GM18508 (cell line): Measurements from ENCODE around the gene OR5K1.

Experiments
- ATAC-seq: cut with Tn5 transposase; IDR thresholded peaks from one replicate; pipeline ENCODE4 v1.9.1; 2021; ENCODE audit warnings: moderate number of reproducible peaks; ENCODE audit not compliant: insufficient read depth, unreplicated experiment

OR5K1 gene

DNA sequence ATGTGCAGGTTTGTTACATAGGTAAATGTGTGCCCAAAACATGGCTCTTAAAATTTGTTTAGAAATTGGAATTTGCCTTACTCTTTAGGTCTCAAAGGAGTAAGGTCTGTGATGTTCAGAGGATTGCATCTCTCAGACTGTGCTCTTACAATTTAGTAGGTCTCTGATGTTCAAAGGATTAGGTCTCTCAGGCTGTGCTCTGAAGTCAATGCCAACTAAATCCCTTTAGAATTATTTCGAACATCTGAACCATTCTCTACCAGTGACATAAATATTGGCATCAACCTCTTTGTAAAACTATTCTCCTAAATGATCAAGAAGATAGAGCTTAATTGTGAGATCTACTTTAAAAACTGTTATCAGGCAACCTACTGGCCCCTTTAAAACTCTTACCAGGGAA, at the start of gene OR5K1:
Gene OR5K1 (plus strand): TSS at position 301 of the 400 bp plus-strand sequence. CDS start 6,376 bp downstream, outside the sequence.
- no peak for ATAC-seq

DNA sequence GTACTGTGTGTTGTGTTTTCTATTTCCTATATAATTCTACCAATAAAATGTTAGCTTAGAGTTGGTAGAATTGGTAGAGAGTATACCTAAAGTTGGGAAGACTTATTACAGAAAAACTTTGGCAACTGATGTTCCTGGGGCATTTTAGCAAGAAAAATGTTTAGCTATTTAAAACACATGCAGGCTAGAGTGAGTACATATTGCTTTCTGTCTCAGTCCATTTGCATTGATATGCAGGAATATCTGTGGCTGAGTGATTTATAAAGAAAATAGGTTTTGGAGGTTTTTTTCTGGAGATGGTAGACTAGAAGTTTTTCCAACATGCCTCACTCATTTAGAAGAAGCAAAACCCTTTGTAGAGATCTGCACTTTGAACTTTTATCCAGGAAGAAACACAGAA, 30.4 kb upstream of the OR5K1 start:
- no peak for ATAC-seq

DNA sequence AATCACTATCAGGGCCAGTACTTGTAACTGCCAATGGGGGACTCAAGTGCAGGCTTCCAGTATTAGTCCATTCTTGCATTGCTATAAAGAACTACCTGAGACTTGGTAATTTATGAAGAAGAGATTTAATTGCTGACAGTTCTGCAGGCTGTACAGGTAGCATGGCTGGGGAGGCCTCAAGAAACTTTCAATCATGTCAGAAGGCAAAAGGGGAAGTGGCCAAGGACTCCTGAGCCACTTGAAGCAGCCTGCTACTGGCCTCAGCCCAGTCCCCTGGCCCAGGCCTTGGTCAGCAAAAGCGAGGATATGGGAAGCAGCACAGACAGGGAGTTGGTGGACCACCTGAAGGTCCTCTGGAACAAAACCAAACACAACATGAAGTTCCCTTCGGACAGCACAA, 29.2 kb upstream of the OR5K1 start:
- ATAC-seq, result no peak

DNA sequence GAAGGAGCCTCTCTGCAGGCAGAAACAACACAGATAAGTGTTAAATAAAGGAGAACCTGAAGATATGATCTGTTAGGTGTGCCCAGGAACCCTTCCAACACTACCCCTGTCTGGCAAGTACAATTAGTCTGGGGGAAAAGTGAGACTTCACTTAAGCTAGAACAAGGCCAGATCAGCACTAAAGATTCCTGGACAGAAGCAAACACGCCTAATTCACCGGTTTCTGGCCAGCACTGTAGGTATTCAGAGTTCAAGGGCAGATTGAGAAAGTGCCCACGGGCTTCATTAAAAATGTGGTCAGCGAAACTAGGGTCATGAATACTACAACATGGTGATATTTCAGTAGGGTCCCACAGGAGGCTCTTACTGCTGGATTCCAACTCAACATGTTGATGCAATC, 28.6 kb upstream of the OR5K1 start:
- no peak for ATAC-seq

DNA sequence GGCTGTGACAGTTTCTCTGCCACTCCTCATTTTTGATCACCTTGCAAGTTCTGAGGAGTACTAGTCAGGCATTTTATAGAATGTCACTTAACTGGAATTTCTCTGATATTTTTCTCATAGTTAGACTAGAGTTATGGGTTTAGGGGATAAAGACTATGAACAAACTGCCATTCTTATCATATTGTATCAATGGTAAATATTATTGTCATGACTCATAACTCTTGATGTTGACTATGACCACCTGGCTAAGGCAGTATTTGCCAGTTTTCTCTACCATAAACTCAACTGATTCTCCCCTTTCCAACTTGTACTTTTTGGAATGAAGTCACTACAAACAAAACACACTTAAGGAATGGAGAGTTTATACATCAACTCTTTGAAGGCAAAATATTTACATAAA, 22.7 kb upstream of the OR5K1 start:
- ATAC-seq, result no peak

DNA sequence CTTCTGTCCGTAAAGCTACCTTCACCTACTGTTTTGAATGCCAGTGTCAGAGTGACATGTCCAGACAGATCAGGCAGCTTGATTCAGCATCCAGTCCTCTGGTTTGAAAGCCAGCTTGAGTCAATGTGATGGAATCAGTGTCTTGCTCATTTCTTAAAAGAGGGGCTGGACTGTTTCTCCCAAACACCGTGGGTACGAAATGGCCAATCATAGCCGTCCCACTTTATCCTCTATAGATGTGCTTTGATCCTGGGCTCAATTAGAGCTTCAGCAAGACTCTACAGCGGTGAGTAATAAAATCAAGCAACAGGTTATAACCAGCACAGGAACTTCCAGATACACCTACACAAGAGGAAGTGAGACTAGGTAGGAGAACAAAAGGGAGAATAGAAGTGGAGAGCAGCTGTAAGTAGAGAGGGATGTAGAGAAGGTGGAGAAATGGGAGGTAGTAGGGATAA, 17.0 kb upstream of the OR5K1 start:
- peak; percentile 90 for ATAC-seq

DNA sequence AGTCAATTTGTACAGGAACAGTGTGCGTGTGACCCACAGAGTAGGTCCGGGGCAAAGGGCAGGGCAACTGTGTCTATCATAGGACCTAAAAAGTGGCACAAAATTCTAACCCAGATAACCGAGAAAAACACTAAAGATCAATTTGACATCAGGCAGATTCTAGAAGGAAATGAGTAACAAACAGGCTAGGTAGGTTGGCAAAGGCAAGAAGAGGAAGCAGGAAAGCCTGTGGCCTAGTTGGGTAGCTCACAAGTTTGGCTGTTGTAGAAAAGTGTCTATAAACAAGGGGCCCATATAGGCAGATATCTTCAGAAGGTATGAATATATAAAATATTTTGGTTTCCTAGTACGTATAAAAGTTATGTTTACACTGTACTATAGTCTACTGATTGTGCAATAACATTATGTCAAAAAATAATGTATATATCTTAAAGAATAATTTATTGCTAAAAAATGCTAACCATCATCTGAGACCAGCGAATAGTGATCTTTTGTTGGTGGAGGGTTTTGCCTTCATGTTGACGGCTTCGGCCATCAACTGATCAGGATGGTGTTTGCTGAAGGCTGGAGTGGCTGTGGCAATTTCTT, 13.3 kb upstream of the OR5K1 start:
- ATAC-seq, result no peak

DNA sequence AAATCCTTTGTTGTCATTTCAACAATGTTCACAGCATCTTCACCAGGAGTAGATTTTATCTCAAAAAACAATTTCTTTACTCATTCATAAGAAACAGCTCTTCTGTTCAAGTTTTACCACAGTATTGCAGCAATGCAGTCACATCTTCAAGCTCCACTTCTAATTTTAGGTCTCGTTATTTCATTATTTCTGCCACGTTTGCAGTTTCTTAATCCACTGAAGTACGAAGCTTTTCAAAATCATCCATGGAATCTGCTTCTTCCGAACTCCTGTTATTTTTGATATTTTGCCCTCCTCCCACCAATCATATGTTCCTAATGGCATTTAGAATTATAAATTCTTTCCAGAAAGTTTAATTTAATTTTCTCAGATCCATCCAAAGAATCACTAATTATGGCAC, 12.6 kb upstream of the OR5K1 start:
- no peak for ATAC-seq

DNA sequence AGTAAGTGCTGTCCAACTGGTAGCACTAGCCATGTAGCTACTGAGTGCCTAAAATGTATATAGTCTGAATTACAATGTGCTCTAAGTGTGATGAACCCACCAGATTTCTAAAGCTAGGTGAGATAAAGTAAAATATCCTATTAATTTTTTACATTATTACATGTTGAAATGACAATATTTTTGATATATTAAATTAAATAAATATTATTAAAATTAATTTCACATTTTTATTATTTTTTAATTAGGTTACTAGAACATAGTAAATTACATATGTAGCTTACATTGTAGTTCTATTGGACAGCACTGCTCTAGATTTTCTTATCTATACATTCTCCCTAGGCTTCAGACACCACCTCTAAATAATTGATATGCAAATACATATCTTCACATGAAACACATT, 9.2 kb upstream of the OR5K1 start:
- no peak for ATAC-seq

DNA sequence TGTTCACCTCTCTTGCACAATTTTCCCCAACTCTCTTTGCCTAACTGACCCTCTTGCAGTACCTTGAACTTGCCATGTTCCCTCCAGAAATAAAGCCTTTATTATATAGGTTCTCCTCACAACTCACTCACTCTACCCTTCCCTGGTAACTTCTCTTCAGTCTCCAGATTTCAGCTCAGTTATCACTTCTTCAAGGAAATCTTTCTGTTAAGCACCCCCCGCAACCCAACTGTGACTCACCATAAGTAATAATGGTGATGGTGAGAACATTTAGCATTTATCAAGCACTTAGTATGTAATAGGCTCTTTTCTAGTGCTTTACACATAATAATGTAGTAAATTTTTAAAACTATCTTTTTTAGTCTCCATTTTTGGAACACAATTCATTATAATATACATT, 8.1 kb upstream of the OR5K1 start:
- no peak for ATAC-seq

DNA sequence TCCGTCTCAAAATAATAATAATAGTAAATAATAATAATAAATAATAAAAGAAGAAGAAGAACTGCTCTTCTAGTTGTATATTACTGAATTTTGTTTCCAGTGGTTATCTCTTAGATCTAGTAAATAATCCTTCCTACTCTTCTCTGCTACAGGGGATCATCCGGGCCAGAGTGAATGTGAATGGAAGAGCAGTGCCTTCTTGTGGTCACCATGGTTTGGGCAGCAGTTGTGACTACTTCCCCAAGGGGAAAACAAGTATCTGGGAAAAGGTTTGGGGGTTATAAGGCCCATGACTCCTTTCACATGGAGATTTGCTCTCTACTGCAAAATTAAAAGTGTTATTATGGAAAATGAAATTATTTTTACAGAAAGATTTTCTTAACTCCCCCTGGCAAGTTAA, 5.5 kb upstream of the OR5K1 start:
- ATAC-seq, result no peak

DNA sequence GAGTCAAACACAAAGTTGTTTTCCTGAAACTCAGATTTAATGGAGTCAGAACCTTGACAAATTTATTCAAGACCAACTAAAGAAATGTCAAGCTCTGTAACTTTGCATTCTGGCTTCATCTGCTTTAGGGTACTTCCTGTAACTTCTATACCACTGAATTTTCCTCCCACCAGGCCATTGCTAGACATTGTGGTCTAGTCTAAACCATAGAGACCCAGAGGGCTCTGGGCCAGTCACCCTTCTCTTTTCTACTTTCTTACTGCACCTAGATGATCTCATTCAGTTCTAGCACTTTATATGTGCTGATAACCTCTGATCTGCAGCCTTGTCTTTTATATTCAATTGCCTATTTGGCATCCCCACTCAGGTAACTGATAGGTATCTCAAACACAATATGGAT, 2.8 kb upstream of the OR5K1 start:
- ATAC-seq, result no peak

DNA sequence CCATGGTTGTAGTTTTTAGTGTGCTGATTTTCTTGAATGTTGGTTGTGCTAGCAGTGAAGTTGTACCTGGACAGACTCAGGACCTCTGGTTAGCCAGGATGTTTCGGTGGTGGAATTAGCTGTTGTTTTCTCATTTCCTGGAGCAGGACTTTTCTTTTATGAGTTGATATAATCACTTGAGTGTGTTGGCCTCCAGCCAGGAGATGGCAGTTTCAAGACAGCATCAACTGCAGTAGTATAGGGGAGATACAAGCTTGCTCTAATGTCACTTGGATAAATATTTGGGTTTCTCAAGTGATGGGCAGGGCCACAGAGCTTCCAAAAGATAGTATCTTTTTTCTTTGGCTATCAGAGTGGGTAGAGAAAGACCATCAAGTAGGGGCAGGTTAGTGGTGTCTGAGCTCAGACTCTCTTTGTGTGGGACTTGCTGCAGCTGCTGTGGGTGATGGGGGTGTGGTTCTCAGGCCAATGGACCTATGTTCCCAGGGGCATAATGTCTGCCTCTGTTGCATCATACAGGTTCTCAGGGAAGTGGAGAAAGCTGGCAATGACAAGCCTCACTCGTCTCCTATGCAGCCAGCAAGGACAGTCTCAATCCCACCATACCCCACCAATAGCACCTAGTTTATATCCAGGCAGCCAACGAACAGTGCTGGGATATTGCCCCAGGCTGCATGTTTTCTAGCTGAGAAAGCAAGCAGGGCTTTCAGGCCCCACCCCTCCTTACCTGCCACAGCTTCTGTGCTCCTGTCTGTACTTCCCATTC, 19.9 kb downstream of the OR5K1 start:
- ATAC-seq, result no peak

DNA sequence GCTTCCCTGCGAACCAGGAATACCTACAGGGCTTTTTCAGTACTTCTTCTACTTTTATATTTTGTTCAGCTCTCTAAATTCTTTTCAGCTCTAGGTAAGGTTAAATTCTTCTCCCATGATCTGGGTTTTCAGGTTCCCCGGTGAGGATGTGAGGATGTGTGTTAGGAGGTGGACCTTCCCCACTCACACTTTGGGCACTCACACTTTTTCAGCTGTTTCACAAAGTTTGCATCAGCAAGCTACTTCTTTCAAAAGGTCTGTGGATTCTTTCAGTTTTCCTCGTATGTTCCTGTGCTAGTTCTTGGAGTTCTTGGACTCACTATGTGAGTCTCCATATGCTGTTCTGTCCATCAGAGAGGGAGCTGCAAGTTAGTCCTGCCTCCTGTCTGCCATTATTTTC, 20.6 kb downstream of the OR5K1 start:
- no peak for ATAC-seq

DNA sequence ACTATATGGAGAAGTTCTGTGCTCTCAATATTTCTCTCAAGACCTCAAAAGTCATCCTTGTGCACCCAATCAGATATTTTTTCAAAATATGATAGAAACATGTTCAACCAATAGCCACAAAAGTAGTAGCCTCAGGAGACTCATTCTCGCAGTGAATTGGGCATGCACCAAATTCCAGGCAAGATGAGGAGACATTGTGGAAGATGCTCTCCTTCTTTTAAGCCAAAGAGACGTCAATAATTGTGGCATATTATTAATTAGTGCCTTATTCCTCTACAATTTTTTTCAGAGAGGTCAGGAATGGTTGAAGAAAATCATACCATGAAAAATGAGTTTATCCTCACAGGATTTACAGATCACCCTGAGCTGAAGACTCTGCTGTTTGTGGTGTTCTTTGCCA, 34.4 kb downstream of the OR5K1 start, which contains the start of gene OR5K2:
Gene OR5K2 (plus strand): TSS at position 301 of the 400 bp plus-strand sequence. CDS start 0 bp downstream, at position 301.
- no peak for ATAC-seq

DNA sequence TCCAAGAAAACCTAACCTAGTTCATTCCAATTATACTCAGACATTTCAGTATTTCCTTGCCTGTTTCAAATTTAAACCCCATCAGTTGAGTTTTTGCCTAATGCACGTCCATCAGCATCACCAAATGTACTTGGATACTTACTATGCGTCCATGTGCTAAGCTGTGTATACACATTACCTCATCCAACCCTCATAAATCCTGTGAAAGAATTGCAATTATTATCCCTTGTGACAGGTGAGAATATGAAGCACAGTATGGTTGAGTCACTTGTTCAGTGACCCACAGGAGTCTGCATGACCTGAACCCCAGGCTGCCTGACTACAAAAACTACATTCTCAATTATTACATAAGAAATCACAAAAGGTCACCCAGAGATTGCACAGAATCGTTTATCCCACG, 37.0 kb downstream of the OR5K1 start:
- no peak for ATAC-seq

DNA sequence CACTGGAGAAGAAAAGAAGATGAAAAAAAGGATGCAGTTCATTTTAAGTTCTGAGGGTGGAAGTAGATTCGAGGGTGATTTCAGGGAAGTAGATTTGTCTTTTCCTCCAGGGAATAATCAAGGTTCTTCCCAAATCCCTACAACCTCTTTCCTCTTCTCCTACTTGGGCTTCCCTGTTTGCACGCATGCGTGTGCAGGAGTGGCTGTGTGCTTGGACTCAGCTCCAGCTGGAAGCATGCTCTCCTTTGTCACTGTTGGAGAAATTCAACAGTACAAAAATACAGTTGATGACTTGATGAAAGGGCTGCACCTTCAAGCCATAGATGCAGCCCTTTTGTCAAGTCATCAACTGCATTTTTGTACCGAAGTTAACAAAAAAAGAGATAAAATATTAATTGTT, 38.3 kb downstream of the OR5K1 start:
- no peak for ATAC-seq

DNA sequence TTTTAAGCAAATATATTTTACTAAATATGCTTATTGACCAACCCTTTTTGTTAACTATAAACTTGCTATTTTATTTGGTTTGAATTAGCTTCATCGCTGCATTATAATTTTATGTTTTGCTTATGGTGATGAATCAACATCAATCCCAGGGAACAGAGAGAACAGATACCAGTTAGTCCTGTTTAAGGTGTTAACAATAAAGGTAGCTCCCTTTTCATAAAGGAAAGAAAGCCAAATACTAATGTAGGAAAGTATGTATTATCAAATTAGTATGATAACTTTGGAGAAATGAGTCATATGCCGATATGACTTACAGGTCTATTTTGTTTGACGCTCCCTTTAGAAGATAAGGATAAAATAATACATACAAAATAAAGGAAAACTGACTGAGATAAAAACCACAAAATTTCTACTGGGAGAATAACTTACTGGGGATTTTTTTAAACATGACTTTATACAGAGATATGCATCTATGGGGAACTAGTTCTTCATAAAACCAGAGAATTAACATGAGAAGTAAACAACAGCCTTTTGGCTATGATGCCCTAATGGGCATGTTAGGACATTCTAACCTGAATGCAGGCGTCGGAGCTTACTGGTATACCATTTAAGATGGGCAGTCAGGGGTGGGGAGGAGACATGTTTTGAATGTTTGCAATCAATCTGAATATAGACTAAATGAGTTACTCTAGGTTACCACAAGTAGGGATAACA, 39.0 kb downstream of the OR5K1 start:
- ATAC-seq, result no peak

DNA sequence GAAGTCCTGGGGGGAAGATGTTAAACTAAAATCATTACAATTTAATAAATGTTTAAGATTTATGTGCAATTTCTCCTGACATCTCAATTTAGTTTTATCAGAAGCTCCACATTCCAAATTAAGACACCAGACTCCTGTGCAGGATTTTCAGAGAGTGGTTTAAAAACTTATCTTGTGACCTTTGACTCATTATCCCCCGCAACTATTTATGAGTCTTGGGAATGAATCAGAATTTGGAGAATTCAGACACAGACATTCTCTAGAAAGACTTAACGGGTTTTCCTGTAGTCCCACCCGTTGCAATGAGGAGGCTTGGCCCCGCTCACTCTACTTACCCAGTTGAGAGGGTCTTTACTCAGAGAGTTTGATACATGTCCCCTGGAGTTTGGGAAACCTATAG, 41.5 kb downstream of the OR5K1 start:
- no peak for ATAC-seq

DNA sequence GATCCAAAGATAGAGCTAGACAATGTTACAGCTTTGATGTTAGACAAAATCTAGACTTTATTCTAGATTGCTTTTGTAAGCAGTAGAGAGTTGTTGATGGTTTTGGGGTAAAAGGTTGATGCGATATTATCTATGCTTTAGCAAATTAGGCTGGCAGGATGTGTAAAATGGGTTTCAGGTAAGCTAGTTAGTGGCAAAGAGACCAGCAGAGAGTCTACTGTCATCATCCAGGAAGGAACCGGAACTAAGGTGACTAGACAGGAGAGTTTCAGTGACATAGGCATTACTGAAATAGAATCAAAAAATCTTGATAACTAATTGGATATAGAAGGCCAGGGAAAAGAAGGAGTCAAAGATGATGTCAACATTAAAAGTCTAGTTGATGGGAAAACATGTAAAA, 45.6 kb downstream of the OR5K1 start:
- ATAC-seq, result no peak

DNA sequence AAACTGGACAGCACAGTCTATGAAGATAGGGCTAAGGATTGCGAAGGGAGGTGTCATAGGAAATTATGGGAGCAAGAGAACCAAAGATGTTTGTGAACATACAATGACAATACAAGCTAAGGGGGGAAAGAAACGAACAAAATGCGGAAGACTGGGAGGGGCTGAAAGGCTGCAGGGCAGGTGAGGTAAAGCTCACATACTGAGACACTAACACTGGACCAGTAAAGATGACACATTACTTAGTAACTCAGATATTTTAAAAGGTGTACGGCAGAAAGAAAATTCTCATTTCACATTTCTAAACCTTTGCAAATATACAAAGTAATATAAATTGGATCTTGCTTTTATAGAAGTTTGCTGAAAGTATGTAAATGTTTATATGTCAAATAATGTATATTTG, 49.6 kb downstream of the OR5K1 start:
- ATAC-seq, result no peak
